ENCODE results near the gene RPH3AL. TPM values are rescaled to one million over a fixed set of nuclear protein-coding genes. Genes with fewer than 3 reads are reported as not detected.

RPH3AL gene
- total RNA-seq, 1 experiment from 2014 or later = 3.0 TPM

- H3K27ac Mint-ChIP-seq = no peak overlapping the region
- peaks cover 6 to 15% (median 6%) of the 10 kb centered on the region in 3 experiments for H3K36me3 Mint-ChIP-seq (ENCODE audit: insufficient read depth in 1 of 3, low read depth in 3 of 3)
- H3K4me3 Mint-ChIP-seq = no peak overlapping the region; a peak in 1 of 5 replicates
- H3K27ac ChIP-seq (ENCODE audit: insufficient read length, low read depth, low read length) = no peak overlapping the region
- no peak for TF ChIP-seq CTCF (conservative IDR thresholded peaks at IDR 0.05)
- H4K91ac ChIP-seq (ENCODE audit: insufficient read length, low read depth, low read length) = no peak overlapping the region
- H4K5ac ChIP-seq (ENCODE audit: insufficient read length, low read depth, low read length) = no peak overlapping the region
- H3K23me2 ChIP-seq (ENCODE audit: insufficient read length, low read depth, low read length, poor library complexity, severe bottlenecking) = no peaks in the 10 kb centered on the region
- H3K14ac ChIP-seq (ENCODE audit: insufficient read depth, low read length) = no peak overlapping the region
- no peak overlapping the region for H3K4ac ChIP-seq (ENCODE audit: low read depth, low read length)
- no peak overlapping the region for H3K18ac ChIP-seq (ENCODE audit: insufficient read length, low read depth, low read length)
- no peak overlapping the region for H3K23ac ChIP-seq (ENCODE audit: insufficient read length, low read depth, low read length)
- no peaks in the 10 kb centered on the region for H3K4me1 ChIP-seq (ENCODE audit: insufficient read depth, low read length)
- no peaks in the 10 kb centered on the region for H3K27me3 ChIP-seq (ENCODE audit: insufficient read depth, low read length)
- H3K9me3 Mint-ChIP-seq = peaks cover 15% of the 10 kb centered on the region in 2 experiments
- peaks cover 23 to 35% of the 10 kb centered on the region in 2 experiments for H3K4me1 Mint-ChIP-seq
- no peak overlapping the region for H2BK5ac ChIP-seq (ENCODE audit: insufficient read length, low read length)
- no peak overlapping the region for H2BK12ac ChIP-seq (ENCODE audit: insufficient read length, low read depth, low read length)
- H2BK15ac ChIP-seq (ENCODE audit: low read depth, low read length) = no peak overlapping the region
- no peak overlapping the region for H2AFZ ChIP-seq (ENCODE audit: low read length)
- no peak overlapping the region for H3K4me2 ChIP-seq (ENCODE audit: insufficient read depth, insufficient read length, low read length)
- no peaks in the 10 kb centered on the region for H4K20me1 ChIP-seq (ENCODE audit: control insufficient read depth, insufficient read depth, insufficient read length)
- no peaks in the 10 kb centered on the region for H3K79me1 ChIP-seq (ENCODE audit: insufficient read depth, low read depth, low read length, poor library complexity, severe bottlenecking)
- H2AK5ac ChIP-seq (ENCODE audit: insufficient read length, low read length) = no peak overlapping the region
- H3K79me2 ChIP-seq (ENCODE audit: insufficient read depth, low read length) = no peaks in the 10 kb centered on the region
- H3K9me3 ChIP-seq (ENCODE audit: control insufficient read depth, low read depth, low read length) = no peaks in the 10 kb centered on the region
- no peaks in the 10 kb centered on the region; the same call in none of the 2 replicates for H3K27me3 Mint-ChIP-seq (ENCODE audit: low read depth)
- H4K8ac ChIP-seq (replicated peaks; ENCODE audit: insufficient read length, low read depth, low read length) = no peak overlapping the region
- H3K56ac ChIP-seq (ENCODE audit: insufficient read length, low read depth, low read length) = no peak overlapping the region
- H3T11ph ChIP-seq (ENCODE audit: low read length) = no peak overlapping the region
- H2BK120ac ChIP-seq (ENCODE audit: low read depth, low read length, poor library complexity, severe bottlenecking) = no peak overlapping the region
- no peak overlapping the region for H3K9ac ChIP-seq (ENCODE audit: extremely low read depth, insufficient read length, low read length)
- no peak for DNase-seq
- no peak overlapping the region for H2BK20ac ChIP-seq (ENCODE audit: low read depth, low read length, poor library complexity, severe bottlenecking)
- WGBS (ENCODE audit: extremely low coverage, insufficient read length, low lambda C conversion rate) = no CpG with 5 or more reads among the region's 8 CpGs
Measured at GRCh38 chr17:353213-353837, 718 bp upstream of the RPH3AL start.

Measured in H9 (cell line).